GM18517 (cell line): ENCODE data around the gene PDHX.
"Not testable (repeated sequence)": the region's sequence is repeated elsewhere in the genome, so short reads cannot be mapped to it uniquely, and the experiment has no call there.

Source experiments
- ATAC-seq: cut with Tn5 transposase; IDR thresholded peaks from one replicate; pipeline ENCODE4 v1.9.1; 2021; ENCODE audit warnings: mild to moderate bottlenecking, moderate library complexity; ENCODE audit not compliant: unreplicated experiment

The PDHX gene

GRCh38 chr11:34910817-34911216, 5.6 kb upstream of the PDHX start:
- ATAC-seq = peak; percentile 63

DNA sequence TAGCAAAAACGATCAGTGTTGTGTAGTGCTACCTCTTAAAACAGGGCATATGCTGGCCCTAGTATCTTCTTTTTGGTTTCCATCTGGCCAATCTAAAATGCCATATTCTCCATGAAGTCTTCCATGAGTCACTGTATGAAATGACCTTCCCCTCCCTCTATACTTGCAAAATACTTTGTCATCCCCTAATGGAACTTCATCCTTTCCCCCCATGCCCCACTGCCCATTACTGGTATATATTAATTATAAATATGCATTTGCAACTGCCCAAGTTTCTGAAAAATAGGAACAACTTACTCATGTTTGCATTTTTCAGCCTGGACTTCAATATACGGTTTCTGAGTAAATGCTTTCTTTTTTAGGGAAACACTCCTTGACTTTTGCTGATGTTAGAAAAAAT, 4.7 kb upstream of the PDHX start:
- no peak for ATAC-seq

DNA sequence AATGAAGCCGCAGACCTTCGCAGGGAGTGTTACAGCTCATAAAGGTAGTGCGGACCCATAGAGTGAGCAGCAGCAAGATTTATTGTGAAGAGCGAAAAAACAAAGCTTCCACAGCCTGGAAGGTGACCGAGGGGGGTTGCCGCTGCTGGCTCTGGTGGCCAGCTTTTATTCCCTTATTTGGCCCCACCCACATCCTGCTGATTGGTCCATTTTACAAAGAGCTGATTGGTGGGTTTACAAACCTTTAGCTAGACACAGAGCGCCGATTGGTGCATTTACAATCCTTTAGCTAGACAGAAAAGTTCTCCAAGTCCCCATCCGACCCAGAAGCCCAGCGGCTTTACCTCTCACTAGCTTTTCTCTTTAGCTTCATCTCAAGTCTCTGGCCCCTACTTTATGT, 2.9 kb upstream of the PDHX start:
- ATAC-seq = not testable (repeated sequence)

DNA sequence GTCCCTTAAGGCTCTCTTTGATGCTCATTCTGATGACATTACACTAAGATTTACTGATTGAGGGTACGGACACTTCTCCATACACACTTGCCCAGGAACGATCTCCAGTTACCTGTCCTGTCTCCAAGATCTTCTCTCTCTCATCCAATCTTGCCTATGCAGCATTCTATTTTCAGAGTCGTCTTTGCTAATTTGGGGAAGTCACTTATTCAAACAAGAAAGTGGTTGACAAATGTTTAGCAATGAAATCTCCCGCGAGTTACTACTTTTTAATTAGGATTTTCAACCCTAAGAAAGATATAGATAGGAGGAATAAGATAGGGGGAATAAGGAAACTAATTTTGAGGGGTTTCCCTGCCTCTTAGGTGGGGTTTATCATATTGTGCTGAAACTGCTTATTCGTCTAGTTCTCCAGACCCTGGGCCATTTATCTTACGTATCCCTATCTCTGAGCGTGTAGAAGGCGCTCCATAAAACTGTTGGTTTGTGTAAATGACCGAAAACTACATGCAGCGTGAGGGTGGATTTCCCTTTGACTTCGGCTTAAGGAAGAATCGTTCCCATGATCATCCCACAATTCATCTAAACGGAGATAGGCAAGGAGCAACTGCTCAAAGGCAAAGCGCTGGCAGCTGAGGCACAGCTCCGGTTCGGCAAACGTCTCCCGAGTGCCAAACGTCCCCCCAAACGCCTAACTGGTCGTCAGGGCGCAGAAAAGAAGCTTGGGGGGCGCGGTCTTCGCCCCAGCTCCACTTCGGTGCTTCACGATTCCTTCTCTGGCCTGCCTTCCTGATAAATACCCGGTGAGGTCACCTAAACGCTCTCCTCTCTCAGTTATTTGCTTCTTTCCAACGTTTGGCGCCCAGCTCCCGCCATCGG, 1.0 kb upstream of the PDHX start:
- peak; percentile 21 for ATAC-seq

DNA sequence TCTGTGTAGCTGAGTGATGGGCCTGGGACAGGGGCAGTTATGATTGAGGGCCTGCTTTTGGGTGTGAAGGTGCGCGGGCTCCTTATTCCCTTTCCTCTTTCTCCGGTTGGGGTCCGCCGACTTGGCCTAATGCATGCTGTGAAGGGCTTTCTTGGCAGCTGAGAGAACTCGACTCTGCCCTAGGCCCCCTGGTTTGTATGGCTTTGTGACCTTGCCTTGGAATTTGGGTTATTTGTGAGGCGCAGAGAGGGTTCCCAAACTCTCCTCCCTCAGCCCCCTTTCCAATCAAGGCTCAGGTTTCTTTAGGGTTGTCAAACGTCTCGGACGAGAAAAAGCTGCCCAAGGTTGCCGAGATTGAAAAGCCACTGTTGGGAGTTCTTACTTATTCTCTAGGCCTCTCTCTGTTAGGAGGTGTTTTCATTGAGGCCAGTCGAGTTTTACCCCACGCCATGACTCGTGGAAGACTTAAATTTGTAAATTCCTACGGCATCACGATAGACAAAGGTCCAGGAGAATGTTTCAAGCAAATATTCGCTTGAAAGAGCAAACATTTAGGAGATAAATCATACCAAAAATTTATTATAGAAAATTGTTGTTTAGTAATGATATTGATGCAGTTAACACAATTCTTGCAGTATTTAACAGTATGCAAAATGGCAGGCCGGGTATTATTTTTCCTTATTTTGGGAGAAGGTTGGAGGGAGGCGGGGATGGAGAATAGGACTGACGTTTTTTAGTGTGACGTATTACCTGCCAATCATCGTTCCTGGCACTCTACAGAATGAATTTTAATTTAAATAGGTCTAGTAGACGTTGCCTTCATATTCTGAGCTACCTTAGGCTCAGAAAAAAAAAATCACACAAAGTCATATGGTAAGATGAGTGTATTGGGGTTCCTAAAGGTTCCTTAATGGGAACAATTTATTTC, 689 bp downstream of the PDHX start:
- ATAC-seq = peak; percentile 34

- no peak for ATAC-seq
Measured at GRCh38 chr11:34921156-34921555, 4.7 kb downstream of the PDHX start.

DNA sequence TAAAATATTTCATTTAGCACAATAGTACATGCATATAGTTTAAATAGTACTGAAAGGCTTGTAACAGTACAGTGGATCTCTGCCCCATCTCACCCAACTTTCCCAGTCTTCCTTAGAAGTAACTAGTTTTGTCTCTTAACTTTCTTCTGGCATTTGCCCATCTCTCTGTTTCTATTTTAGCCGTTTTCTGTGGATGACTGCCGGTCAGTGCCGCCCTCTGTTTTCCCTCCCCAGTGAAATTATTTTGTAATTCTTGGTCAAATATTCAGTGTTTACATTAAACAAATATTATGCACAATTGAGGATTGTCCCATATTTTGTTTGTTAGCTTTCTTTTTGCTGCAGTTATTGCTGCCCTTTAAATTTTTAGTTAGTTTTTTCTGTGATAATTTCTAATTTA, 8.3 kb downstream of the PDHX start:
- ATAC-seq = no peak

DNA sequence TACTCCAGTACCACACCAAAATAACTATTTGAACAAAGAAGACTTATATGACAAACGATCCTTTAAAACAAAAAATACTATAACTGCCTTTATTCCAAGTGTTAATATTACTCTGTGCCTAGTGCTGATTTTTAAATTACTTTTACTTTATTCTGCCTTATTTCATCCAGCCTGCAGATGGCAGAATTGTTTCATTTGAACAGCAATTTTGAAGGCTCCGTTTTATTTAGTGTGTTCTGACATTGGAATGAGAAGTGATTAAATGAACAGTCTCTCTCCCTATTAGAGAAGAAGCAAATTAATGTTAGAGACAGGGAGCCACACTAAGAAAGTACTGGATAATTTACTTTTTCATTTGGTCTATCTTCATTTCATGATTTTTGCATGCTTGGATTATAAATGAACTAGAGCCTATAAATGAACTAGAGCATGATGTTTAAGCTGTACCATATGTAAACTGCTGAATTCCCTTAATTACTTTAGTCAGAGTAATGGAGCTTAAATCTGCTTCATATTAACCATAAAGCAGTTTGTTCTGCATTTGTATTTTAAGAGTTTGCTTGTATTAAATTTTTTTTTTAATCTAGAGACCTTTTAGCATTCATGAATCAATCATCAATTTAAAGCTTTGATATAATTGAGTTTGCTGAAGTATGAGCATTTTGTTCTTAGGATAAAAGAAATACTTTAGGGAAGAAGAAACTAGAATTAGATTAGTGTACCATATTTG, 9.8 kb downstream of the PDHX start:
- peak; percentile 46 for ATAC-seq

DNA sequence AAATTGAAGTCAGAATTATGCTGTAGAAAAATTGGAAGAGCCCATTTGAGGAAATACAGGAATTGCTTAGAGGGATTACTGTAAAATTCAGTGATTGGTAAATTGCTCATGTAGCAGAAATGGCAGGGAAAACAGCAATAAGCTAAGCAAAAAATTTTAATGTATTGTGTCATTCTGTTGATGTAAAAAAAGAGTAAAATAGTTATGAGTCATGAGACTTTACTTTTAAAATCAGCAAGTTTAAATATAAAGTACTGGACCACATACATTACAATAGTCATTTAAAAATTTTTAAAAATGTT, 10.4 kb downstream of the PDHX start:
- no peak for ATAC-seq

- no peak for ATAC-seq
Measured at GRCh38 chr11:34928268-34928959, 12.0 kb downstream of the PDHX start.

DNA sequence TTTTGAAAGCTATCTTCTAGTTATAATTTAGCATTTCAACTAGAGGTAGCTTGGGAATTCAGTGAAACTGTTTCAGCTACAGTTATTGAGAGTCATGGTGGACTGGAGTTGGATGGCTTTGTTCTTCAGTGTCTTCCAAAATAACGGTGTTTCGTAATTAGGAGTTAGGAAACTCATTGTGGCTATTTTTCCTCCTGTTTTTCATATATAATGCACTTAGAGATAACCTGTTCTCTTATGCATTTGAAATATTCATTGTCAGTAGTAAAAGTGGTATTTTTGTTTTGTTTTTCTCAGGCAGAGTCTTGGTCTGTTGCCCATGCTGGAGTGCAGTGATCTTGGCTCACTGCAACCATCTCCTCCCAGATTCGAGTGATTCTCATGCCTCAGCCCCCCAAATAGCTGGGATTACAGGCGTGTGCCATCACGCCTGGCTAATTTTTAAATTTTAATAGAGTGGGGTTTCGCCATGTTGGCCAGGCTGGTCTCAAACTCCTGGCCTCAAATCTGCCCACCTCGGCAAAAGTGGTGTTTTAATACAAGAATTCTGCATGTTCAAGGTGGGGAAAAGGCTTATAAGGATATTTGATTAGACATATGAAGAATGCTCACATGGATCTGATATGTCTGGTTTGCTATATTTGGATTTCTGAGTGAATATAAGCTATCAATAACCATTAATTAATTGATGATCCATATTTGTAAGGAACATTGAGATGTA, 12.7 kb downstream of the PDHX start:
- no peak for ATAC-seq

DNA sequence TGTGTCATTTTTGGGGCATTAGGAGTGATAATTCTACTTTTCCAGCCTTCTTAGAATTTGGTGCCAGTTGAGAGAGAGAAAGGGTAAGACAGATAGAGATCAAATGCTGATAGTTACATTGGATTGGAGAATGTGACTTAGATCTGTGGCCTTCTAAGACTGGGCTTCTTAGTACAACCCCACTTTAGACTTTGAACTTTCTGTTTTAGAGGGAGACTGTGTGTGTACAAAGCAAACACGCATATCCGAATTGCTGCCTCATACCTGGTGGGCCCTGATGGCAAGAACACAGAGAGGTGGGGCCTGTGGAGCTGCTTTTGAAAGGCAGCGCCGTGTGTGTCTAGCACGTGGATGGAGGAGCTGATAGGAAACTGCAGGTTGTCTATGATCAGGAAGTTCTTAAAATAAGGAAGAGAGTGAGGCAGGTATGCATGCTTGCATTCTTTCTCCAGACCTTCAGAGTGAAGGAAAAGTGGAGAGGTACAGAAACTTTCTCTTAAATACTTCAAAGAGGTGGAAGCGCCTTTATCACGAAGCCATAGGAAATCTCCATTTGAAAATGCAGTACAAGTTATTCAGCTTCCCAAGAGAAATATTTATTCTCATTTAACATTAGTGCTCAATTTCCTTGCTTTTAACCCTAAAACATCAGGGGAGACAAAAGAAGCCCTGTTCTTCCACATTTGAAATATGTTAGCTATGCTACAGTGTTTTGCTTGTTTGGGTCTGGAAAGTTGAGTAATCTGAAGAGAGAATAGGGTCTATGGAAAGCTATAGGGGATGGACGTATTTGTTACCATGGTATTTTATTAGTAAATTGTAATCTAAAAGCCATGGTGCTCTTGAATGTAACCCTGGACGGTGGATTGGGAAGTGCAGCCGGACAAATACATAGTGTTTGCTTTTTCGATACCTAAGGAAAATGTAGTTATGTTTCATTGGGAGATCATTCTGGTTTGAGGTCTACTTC, 13.7 kb downstream of the PDHX start:
- ATAC-seq = no peak

DNA sequence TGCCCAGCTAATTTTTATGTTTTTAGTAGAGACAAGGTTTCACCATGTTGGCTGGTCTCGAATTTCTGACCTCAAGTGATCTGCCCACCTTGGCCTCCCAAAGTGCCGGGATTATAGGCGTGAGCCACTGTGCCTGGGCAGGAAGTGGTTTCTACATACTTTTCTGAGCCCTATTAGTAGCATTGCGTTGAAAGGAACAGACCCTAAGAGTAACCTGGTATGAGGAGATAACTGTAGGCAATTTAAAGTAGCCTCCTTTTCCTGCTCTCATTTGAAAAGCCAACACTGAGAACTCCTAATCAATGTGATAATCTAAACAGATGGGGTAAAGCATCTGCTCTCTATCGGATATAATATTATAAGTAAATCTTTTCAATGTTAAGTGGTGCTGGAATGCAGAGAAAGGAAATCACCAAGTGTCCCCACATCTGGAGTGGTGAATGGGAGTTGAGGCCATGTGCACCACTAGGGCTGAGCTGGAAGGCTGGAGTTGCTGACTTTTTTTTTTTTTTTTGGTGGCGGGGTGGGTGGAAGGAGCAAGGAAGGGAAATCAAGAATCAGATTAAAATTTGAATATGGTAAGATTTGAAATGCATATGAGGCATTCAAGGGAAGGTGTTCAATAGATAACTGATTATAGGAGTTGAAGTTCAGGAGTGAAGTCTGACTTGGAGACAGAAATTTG, 20.7 kb downstream of the PDHX start:
- ATAC-seq = no peak

DNA sequence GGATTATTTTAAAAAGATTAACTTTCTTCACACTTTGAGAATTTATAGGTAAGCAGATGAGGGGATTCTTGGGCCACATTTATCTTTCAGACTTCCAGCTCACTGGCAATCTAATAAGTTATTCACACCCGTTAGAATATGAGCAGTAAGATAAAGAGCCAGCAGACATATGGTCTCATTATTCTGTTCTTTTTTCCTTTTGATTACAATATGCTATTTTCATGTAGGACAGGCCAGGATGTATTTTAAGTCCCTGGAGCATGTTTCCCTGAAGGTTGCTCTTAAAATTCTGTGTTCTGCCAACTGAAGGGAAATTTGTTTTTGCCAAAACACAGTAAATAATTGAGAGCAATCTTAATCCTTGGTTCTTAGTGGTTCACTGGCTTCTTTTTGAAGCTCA, 22.2 kb downstream of the PDHX start:
- no peak for ATAC-seq

GRCh38 chr11:34940026-34940677, 23.7 kb downstream of the PDHX start:
- no peak for ATAC-seq

- ATAC-seq = no peak
Measured at GRCh38 chr11:34941688-34942087, 25.3 kb downstream of the PDHX start.

- ATAC-seq = no peak
Measured at GRCh38 chr11:34944692-34945091, 28.3 kb downstream of the PDHX start.

DNA sequence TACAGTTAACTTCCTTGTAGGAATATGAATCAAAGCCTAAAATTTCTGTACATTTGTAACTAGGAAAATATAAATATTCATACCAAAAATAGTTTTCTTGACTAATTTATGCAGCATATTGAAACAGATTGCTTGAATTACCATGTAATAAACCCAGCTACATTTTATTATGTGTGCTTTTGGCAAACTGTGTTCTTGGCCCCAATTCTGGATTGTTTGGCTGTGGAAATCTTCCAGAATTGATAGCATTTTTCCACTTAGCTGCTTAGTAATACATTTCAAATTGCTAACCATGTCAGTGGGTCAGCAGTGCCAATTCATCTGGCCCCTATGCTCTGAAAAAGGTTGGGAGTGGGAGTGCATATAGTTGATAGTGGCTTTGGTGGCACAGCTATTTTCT, 32.3 kb downstream of the PDHX start:
- no peak for ATAC-seq
